SK-N-SH treated with all-trans-retinoic acid at 6 μM for 48 hours (cell line): Measurements from ENCODE around the gene LRIT2.

Experiments used
- ATAC-seq: fragments of 200-7000 bp; cut with Tn5 transposase; 3 replicates; pipeline ENCODE4 v1.9.1; 2020; ENCODE audit warnings: mild to moderate bottlenecking, moderate library complexity
- ARNTL ChIP-seq: fragments of 450-650 bp; formaldehyde crosslinking; IDR thresholded peaks from 2 replicates; pipeline ENCODE4 v1.5.0; 2020; ENCODE audit warnings: low read depth, mild to moderate bottlenecking, moderate library complexity, borderline replicate concordance
- BACH2 ChIP-seq: fragments of 250-450 bp; sonication (Bioruptor Pico); IDR thresholded peaks from 2 replicates; pipeline ENCODE4 v1.9.0; 2021; ENCODE audit warnings: mild to moderate bottlenecking, borderline replicate concordance
- CREB5 ChIP-seq: fragments of 250-450 bp; sonication (Bioruptor Pico); IDR thresholded peaks from 2 replicates; pipeline ENCODE4 v1.5.1; 2020; ENCODE audit warnings: low read depth, mild to moderate bottlenecking, moderate library complexity
- CSDC2 ChIP-seq: fragments of 250-450 bp; sonication (Bioruptor Pico); IDR thresholded peaks from 2 replicates; pipeline ENCODE4 v1.5.0; 2020; ENCODE audit warnings: mild to moderate bottlenecking, moderate library complexity
- CSRNP3 ChIP-seq: fragments of 250-450 bp; sonication (Bioruptor Pico); IDR thresholded peaks from 2 replicates; pipeline ENCODE4 v1.5.1; 2021; ENCODE audit warnings: mild to moderate bottlenecking, moderate library complexity
- ISL1 ChIP-seq: fragments of 250-450 bp; sonication (Bioruptor Pico); IDR thresholded peaks from 2 replicates; pipeline ENCODE4 v2.1.2; 2022; ENCODE audit warnings: mild to moderate bottlenecking, moderate library complexity
- OSR1 ChIP-seq: fragments of 250-450 bp; sonication (Bioruptor Pico); IDR thresholded peaks from 2 replicates; pipeline ENCODE4 v1.8.0; 2022; ENCODE audit warnings: moderate library complexity, mild to moderate bottlenecking, inconsistent platforms
- POU6F1 ChIP-seq: fragments of 250-450 bp; sonication (Bioruptor Pico); IDR thresholded peaks from 2 replicates; pipeline ENCODE4 v1.8.0; 2021; ENCODE audit warnings: low read depth, mild to moderate bottlenecking, moderate library complexity, borderline replicate concordance
- PPARA ChIP-seq: fragments of 250-450 bp; sonication (Bioruptor Pico); IDR thresholded peaks from 2 replicates; pipeline ENCODE4 v1.5.0; 2020; ENCODE audit warnings: mild to moderate bottlenecking, borderline replicate concordance
- RARB ChIP-seq: fragments of 250-450 bp; sonication (Bioruptor Pico); IDR thresholded peaks from 2 replicates; pipeline ENCODE4 v1.8.0; 2021; ENCODE audit warnings: mild to moderate bottlenecking, moderate library complexity
- SNAI2 ChIP-seq: fragments of 250-450 bp; sonication (Bioruptor Pico); IDR thresholded peaks from 2 replicates; pipeline ENCODE4 v1.5.0; 2020; ENCODE audit warnings: mild to moderate bottlenecking, moderate library complexity
- TCF4 ChIP-seq: fragments of 250-450 bp; sonication (Bioruptor Pico); IDR thresholded peaks from 2 replicates; pipeline ENCODE4 v1.8.0; 2021; ENCODE audit warnings: mild to moderate bottlenecking, moderate library complexity, borderline replicate concordance
- TOX ChIP-seq: fragments of 250-450 bp; sonication (Bioruptor Pico); IDR thresholded peaks from 2 replicates; pipeline ENCODE4 v1.8.0; 2021; ENCODE audit warnings: mild to moderate bottlenecking, moderate library complexity, borderline replicate concordance
- TSHZ2 ChIP-seq: fragments of 250-450 bp; sonication (Bioruptor Pico); IDR thresholded peaks from 2 replicates; pipeline ENCODE4 v1.5.0; 2020; ENCODE audit warnings: mild to moderate bottlenecking, moderate library complexity
- ZC3H10 ChIP-seq: fragments of 250-450 bp; sonication (Bioruptor Pico); IDR thresholded peaks from 2 replicates; pipeline ENCODE4 v1.5.1; 2021; ENCODE audit warnings: mild to moderate bottlenecking, moderate library complexity
- ZFP3 ChIP-seq: fragments of 250-450 bp; sonication (Bioruptor Pico); IDR thresholded peaks from 2 replicates; pipeline ENCODE4 v1.5.0; 2020; ENCODE audit warnings: mild to moderate bottlenecking, moderate library complexity
- ZFP30 ChIP-seq: fragments of 450-650 bp; formaldehyde crosslinking; IDR thresholded peaks from 2 replicates; pipeline ENCODE4 v1.5.0; 2022; ENCODE audit warnings: mild to moderate bottlenecking, moderate library complexity
- ZNF565 ChIP-seq: fragments of 450-650 bp; formaldehyde crosslinking; conservative IDR thresholded peaks from 2 replicates; pipeline ENCODE4 v1.5.0; 2020; ENCODE audit warnings: low read depth, mild to moderate bottlenecking, moderate library complexity
- ZNF70 ChIP-seq: fragments of 450-650 bp; formaldehyde crosslinking; IDR thresholded peaks from 2 replicates; pipeline ENCODE4 v1.5.0; 2020; ENCODE audit warnings: mild to moderate bottlenecking, moderate library complexity
- ZNF8 ChIP-seq: fragments of 450-650 bp; formaldehyde crosslinking; IDR thresholded peaks from 2 replicates; pipeline ENCODE4 v1.5.0; 2020; ENCODE audit warnings: mild to moderate bottlenecking, moderate library complexity

The LRIT2 gene

GRCh38 chr10:84204122-84204521 is 21.2 kb downstream of the LRIT2 start (continued):
- TF ChIP-seq CSRNP3 (CRISPR knock-in tag) = no peak
- no peak for TF ChIP-seq SNAI2 (CRISPR knock-in tag)
- no peak for TF ChIP-seq TCF4 (CRISPR knock-in tag)
- TF ChIP-seq CSDC2 (CRISPR knock-in tag) = no peak
- no peak for TF ChIP-seq ZNF8 (CRISPR knock-in tag)
- TF ChIP-seq, all 23 proteins: peak for 0

- TF ChIP-seq BACH2 (CRISPR knock-in tag) (no peak), ISL1 (no peak), ZFP3 (CRISPR knock-in tag) (no peak), TCF4 (CRISPR knock-in tag) (no peak), ZNF70 (CRISPR knock-in tag) (no peak), ZFP30 (CRISPR knock-in tag) (no peak)
- ATAC-seq = no peak
Observed at GRCh38 chr10:84202349-84202748, 23.0 kb downstream of the LRIT2 start.

GRCh38 chr10:84201682-84202081 is 23.7 kb downstream of the LRIT2 start:
- no peak for ATAC-seq
- TF ChIP-seq RARB (no peak), ZNF70 (CRISPR knock-in tag) (no peak), TSHZ2 (CRISPR knock-in tag) (no peak), ZFP30 (CRISPR knock-in tag) (no peak), PPARA (CRISPR knock-in tag) (no peak), SNAI2 (CRISPR knock-in tag) (no peak), BACH2 (CRISPR knock-in tag) (no peak), ZC3H10 (CRISPR knock-in tag) (no peak), CSDC2 (CRISPR knock-in tag) (no peak), CSRNP3 (CRISPR knock-in tag) (no peak), TCF4 (CRISPR knock-in tag) (no peak), ISL1 (no peak), ZNF565 (CRISPR knock-in tag) (no peak), OSR1 (CRISPR knock-in tag) (no peak), POU6F1 (CRISPR knock-in tag) (no peak), ZFP3 (CRISPR knock-in tag) (no peak), CREB5 (CRISPR knock-in tag) (no peak), TOX (CRISPR knock-in tag) (no peak), ARNTL (no peak)
- TF ChIP-seq, all 23 proteins: peak for 0

- TF ChIP-seq OSR1 (CRISPR knock-in tag) = no peak
- TF ChIP-seq ARNTL = no peak
- TF ChIP-seq SNAI2 (CRISPR knock-in tag) = no peak
- TF ChIP-seq CREB5 (CRISPR knock-in tag) = no peak
- no peak for TF ChIP-seq ZNF70 (CRISPR knock-in tag)
- TF ChIP-seq ZFP30 (CRISPR knock-in tag) = no peak
- TF ChIP-seq TSHZ2 (CRISPR knock-in tag) = no peak
- no peak for TF ChIP-seq ZNF8 (CRISPR knock-in tag)
- no peak for TF ChIP-seq ISL1
- no peak for TF ChIP-seq TCF4 (CRISPR knock-in tag)
- TF ChIP-seq CSDC2 (CRISPR knock-in tag) = no peak
- TF ChIP-seq PPARA (CRISPR knock-in tag) = no peak
- no peak for ATAC-seq
Observed at GRCh38 chr10:84201244-84201606, 24.1 kb downstream of the LRIT2 start.
